Left lung (tissue), 10 donors: Measurements from ENCODE around the gene TSN. TPM values are rescaled to one million over a fixed set of nuclear protein-coding genes. Genes with fewer than 3 reads are reported as not detected.

Source experiments
- ATAC-seq: fragments of 200-7000 bp; cut with Tn5 transposase; one replicate; pipeline ENCODE4 v1.9.1; 2020; ENCODE audit warnings: moderate library complexity
- DNase-seq, 4 donors: peaks; one replicate each; pipeline ENCODE4 v3.0.0-alpha.2; 2013 to 2020
- H3K27ac ChIP-seq, 2 donors: fragments of 200-600 bp; sonication (generic) in 1 of 2; one replicate each; pipeline versions ENCODE4 v1.5.0 to v1.8.0; 2020 to 2021
- H3K27me3 ChIP-seq, 2 donors: fragments of 200-600 bp; sonication (generic) in 1 of 2; one replicate each; pipeline versions ENCODE4 v1.5.0 to v1.8.0; 2020 to 2021
- H3K36me3 ChIP-seq, 2 donors: fragments of 200-600 bp; sonication (generic) in 1 of 2; one replicate each; pipeline versions ENCODE4 v1.5.0 to v1.8.0; 2020 to 2021
- H3K4me1 ChIP-seq, 2 donors: fragments of 200-600 bp; one replicate each; pipeline ENCODE4 v1.8.0; 2021
- H3K4me3 ChIP-seq, 2 donors: fragments of 200-600 bp; sonication (generic) in 1 of 2; one replicate each; pipeline versions ENCODE4 v1.5.0 to v1.8.0; 2020 to 2021; ENCODE audit warnings: mild to moderate bottlenecking in 1 of 2
- H3K9me3 ChIP-seq, 2 donors: fragments of 200-600 bp; sonication (generic) in 1 of 2; one replicate each; pipeline versions ENCODE4 v1.5.0 to v1.8.0; 2020 to 2021
- intact Hi-C, 2 donors: fragments of 100-400 bp; cut with DNase I; formaldehyde crosslinking; loops; one replicate each; pipeline versions ENCODE4 v1.11.2 to v1.14.2; 2022
- polyA plus RNA-seq, 6 donors: library from polyadenylated mRNA; unstranded; fragments of 120-200 nt; gene quantifications; one replicate each; pipeline ENCODE4 v1.2.1, GENCODE V29; 2013; ENCODE audit not compliant: insufficient read length in 6 of 6
- total RNA-seq, 2 donors: library from RNA; stranded (reverse); fragmentation: NEBNext Ultra II Directional; extraction: Animal tissue kit (Norgen Biotek cat#: 25700); gene quantifications; one replicate each; pipeline ENCODE4 v1.2.1, GENCODE V29; 2021
- TF ChIP-seq, protein P1 (sequence below), 2 donors: fragments of 200-600 bp; sonication (generic) in 1 of 2; IDR thresholded peaks; one replicate each; pipeline versions ENCODE4 v1.5.0 to v1.8.0; 2021; ENCODE audit warnings: antibody characterized with exemption in 2 of 2
- donor health status: DM: no; HTN: yes; CAD: no.
- donor health status: DM: no; HTN: no; CAD: no.

The TSN gene
- total and polyA plus RNA-seq, 8 donors: 51.3 to 94.3 (median 86.4) TPM

DNA sequence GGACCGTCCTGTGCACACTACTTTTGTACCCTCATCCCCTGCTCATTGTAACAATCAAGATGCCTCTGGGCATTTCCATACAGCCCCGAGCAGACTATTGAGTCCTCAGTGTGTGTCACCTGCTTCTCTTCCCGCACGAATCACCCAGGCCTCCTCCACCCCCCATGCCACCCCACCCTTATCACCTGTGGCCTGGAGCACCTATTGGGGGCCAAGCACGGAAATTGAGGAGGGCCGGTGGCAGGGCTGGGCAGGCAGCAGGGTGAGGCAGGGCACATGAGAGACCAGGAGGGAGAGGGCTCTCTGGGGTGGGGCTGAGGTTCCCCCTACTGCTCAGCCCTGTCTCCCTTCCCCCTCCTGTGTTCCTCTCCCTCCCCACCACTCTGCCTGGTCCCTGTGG is 14.5 kb upstream of the TSN start:
- H3K36me3 ChIP-seq: no peaks in the 10 kb centered on the region
- intact Hi-C loops: no loop called here
- H3K4me1 ChIP-seq: peaks cover 1% of the 10 kb centered on the region in 2 donors
- no peaks in the 10 kb centered on the region for H3K9me3 ChIP-seq
- TF ChIP-seq, protein P1, sequence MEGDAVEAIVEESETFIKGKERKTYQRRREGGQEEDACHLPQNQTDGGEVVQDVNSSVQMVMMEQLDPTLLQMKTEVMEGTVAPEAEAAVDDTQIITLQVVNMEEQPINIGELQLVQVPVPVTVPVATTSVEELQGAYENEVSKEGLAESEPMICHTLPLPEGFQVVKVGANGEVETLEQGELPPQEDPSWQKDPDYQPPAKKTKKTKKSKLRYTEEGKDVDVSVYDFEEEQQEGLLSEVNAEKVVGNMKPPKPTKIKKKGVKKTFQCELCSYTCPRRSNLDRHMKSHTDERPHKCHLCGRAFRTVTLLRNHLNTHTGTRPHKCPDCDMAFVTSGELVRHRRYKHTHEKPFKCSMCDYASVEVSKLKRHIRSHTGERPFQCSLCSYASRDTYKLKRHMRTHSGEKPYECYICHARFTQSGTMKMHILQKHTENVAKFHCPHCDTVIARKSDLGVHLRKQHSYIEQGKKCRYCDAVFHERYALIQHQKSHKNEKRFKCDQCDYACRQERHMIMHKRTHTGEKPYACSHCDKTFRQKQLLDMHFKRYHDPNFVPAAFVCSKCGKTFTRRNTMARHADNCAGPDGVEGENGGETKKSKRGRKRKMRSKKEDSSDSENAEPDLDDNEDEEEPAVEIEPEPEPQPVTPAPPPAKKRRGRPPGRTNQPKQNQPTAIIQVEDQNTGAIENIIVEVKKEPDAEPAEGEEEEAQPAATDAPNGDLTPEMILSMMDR (IDR thresholded peaks at IDR 0.05): no peak
- H3K27ac ChIP-seq: no peak overlapping the region
- H3K4me3 ChIP-seq: no peak overlapping the region
- DNase-seq: no peak
- H3K27me3 ChIP-seq: no peaks in the 10 kb centered on the region
- ATAC-seq: no peak

DNA sequence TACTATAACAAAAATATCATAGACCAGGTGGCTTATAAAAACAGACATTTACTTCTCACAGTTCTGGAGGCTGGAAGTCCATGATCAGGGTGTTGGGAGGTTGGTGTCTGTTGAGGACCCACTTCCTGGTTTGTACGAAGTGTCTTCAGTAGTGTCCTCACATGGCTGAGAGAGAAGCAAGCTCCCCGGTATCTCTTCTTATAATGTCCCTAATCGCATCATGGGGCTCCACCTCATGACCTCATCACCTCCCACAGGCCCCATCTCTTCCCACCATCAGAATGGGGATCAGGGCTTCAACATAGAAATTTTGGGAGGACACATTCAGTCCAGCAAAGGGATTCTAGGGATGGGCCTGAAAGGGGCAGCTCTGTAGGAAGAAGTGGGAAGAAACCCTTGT is 14.0 kb upstream of the TSN start:
- H3K27ac ChIP-seq: no peak overlapping the region
- no peak overlapping the region for H3K4me3 ChIP-seq
- H3K9me3 ChIP-seq: no peaks in the 10 kb centered on the region
- TF ChIP-seq, protein P1 (IDR thresholded peaks at IDR 0.05): no peak
- no peaks in the 10 kb centered on the region for H3K4me1 ChIP-seq
- DNase-seq (no peak), ATAC-seq (no peak)
- intact Hi-C loops: no loop called here
- H3K36me3 ChIP-seq: no peaks in the 10 kb centered on the region
- no peaks in the 10 kb centered on the region for H3K27me3 ChIP-seq

- H3K4me3 ChIP-seq: no peak overlapping the region
- H3K9me3 ChIP-seq: no peaks in the 10 kb centered on the region
- H3K4me1 ChIP-seq: no peaks in the 10 kb centered on the region
- no peaks in the 10 kb centered on the region for H3K27me3 ChIP-seq
- no peak for ATAC-seq
- TF ChIP-seq, protein P1 (IDR thresholded peaks at IDR 0.05): no peak
- no peak overlapping the region for H3K27ac ChIP-seq
- H3K36me3 ChIP-seq: no peaks in the 10 kb centered on the region
- no peak for DNase-seq
- intact Hi-C loops: no loop called here
Observed at GRCh38 chr2:121746071-121746578, 9.3 kb upstream of the TSN start.

DNA sequence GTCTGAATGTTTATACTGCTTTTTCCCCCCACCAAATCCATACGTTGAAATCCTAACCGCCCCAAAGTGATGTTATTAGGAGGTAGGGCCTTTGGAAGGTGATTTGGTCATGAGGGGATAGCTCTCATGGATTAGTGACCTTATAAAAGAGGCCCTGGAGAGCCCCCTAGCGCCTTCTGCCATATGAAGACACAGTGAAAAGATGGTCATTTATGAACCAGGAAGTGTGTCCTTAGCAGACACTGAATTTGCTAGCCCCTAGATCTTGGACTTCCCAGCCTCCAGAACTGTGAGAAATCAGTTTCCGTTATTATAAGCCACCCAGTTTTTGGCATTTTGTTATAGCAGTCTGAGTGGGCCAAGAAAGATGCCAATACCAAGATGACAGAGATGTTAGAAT is 7.2 kb upstream of the TSN start:
- Histone ChIP-seq H3K4me1 (no peaks in the 10 kb centered on the region), H3K27ac (no peak overlapping the region), H3K36me3 (no peaks in the 10 kb centered on the region), H3K4me3 (no peak overlapping the region), H3K27me3 (no peaks in the 10 kb centered on the region), H3K9me3 (no peaks in the 10 kb centered on the region)
- TF ChIP-seq, protein P1 (IDR thresholded peaks at IDR 0.05): no peak
- peak; percentile 61 for ATAC-seq
- DNase-seq: no peak
- intact Hi-C loops: no loop called here

GRCh38 chr2:121754851-121755236 is 607 bp upstream of the TSN start:
- Histone ChIP-seq H3K27ac (peak overlapping the region in 1 of 2 donors; percentile 91), H3K27me3 (no peaks in the 10 kb centered on the region), H3K4me3 (peak overlapping the region; percentile 94 to 99), H3K36me3 (peaks cover 0 to 6% of the 10 kb centered on the region in 2 donors), H3K9me3 (no peaks in the 10 kb centered on the region), H3K4me1 (peaks cover 22 to 29% of the 10 kb centered on the region in 2 donors)
- ATAC-seq (no peak), DNase-seq (no peak)
- intact Hi-C loops: no loop called here
- TF ChIP-seq, protein P1 (IDR thresholded peaks at IDR 0.05): no peak
